H1 (cell line): ENCODE data around the gene SORBS1. TPM values are rescaled to one million over a fixed set of nuclear protein-coding genes. Genes with fewer than 3 reads are reported as not detected.

Experiments used
- CTCF ChIA-PET: fragments of 300-600 bp; sonication (Branson Sonifier 250); formaldehyde crosslinking; loops from one replicate; lab custom pipeline; 2021; ENCODE audit not compliant: partially characterized antibody; lab: Charles Lee
- POLR2A ChIA-PET: fragments of 300-600 bp; sonication (Branson Sonifier 250); formaldehyde crosslinking; loops from one replicate; lab custom pipeline; 2021; ENCODE audit warnings: inconsistent platforms; ENCODE audit not compliant: partially characterized antibody; lab: Charles Lee
- DNase-seq, 2 experiments: peaks; one replicate each; pipeline versions ENCODE4 v3.0.0 to v3.0.0-alpha.2; 2010 to 2022; ENCODE audit warnings: low spot score in 2 of 2, low read depth in 1 of 2, mixed read lengths in 1 of 2
- FAIRE-seq: peaks from 2 replicates; lab custom pipeline; 2011; peaks lifted over from hg19 to GRCh38; lab: Jason Lieb, UNC
- H2AFZ ChIP-seq: 2 replicates; pipeline ENCODE4 v1.8.1; 2012; ENCODE audit warnings: low read length, inconsistent platforms
- H2AK5ac ChIP-seq: 2 replicates; pipeline ENCODE4 v1.6.1; 2013; ENCODE audit warnings: low read depth, low read length
- H2BK120ac ChIP-seq: replicated peaks from 2 replicates; pipeline ENCODE3; 2013; ENCODE audit warnings: low read depth, low read length, inconsistent platforms
- H2BK12ac ChIP-seq: 2 replicates; pipeline ENCODE4 v1.6.1; 2013; ENCODE audit warnings: low read depth, low read length
- H2BK15ac ChIP-seq: 2 replicates; pipeline ENCODE4 v1.6.1; 2013; ENCODE audit warnings: low read length
- H2BK20ac ChIP-seq: 2 replicates; pipeline ENCODE4 v1.6.1; 2013; ENCODE audit warnings: low read length
- H2BK5ac ChIP-seq: 2 replicates; pipeline ENCODE4 v1.6.1; 2013; ENCODE audit warnings: low read depth, low read length
- H3K14ac ChIP-seq: 2 replicates; pipeline ENCODE4 v1.6.1; 2013; ENCODE audit warnings: inconsistent platforms; ENCODE audit not compliant: insufficient read length
- H3K18ac ChIP-seq: 2 replicates; pipeline ENCODE4 v1.6.1; 2013; ENCODE audit warnings: low read length; ENCODE audit errors: extremely low read depth
- H3K23ac ChIP-seq: 2 replicates; pipeline ENCODE4 v1.6.1; 2013; ENCODE audit warnings: inconsistent platforms; ENCODE audit not compliant: insufficient read length
- H3K23me2 ChIP-seq: 2 replicates; pipeline ENCODE4 v1.6.1; 2013; ENCODE audit warnings: low read depth, low read length
- H3K27ac ChIP-seq: 2 replicates; pipeline ENCODE4 v1.6.1; 2011; ENCODE audit warnings: low read depth, low read length, inconsistent platforms
- H3K27me3 ChIP-seq, 4 experiments: replicated peaks in 1 of 4; 1 replicate in 1 of 4; 2 replicates in 3 of 4; pipeline versions ENCODE4 v1.6.1 to v1.8.1; 2011 to 2013; ENCODE audit warnings: low read length in 3 of 4, mild to moderate bottlenecking in 3 of 4, inconsistent platforms in 2 of 4, mixed read lengths in 2 of 4, moderate library complexity in 1 of 4; ENCODE audit not compliant: control insufficient read depth in 3 of 4, insufficient read depth in 3 of 4; ENCODE audit errors: extremely low read depth in 1 of 4
- H3K36me3 ChIP-seq, 4 experiments: 2 replicates each; pipeline versions ENCODE4 v1.6.1 to v1.8.1; 2011 to 2013; ENCODE audit warnings: mild to moderate bottlenecking in 4 of 4, low read length in 3 of 4, moderate library complexity in 2 of 4, control low read depth in 1 of 4, inconsistent platforms in 1 of 4; ENCODE audit not compliant: insufficient read depth in 4 of 4, control insufficient read depth in 2 of 4
- H3K4ac ChIP-seq: replicated peaks from 2 replicates; pipeline ENCODE3; 2013; ENCODE audit warnings: low read length, low read depth, mixed read lengths, inconsistent platforms; ENCODE audit not compliant: insufficient read length
- H3K4me1 ChIP-seq, 4 experiments: replicated peaks in 1 of 4; 1 replicate in 1 of 4; 2 replicates in 3 of 4; pipeline versions ENCODE4 v1.6.1 to v1.8.1; 2011 to 2013; ENCODE audit warnings: low read length in 3 of 4, inconsistent platforms in 2 of 4, mixed read lengths in 1 of 4; ENCODE audit not compliant: insufficient read depth in 4 of 4, control insufficient read depth in 3 of 4
- H3K4me2 ChIP-seq, 2 experiments: 2 replicates each; pipeline versions ENCODE4 v1.6.1 to v1.8.1; 2011 to 2013; ENCODE audit warnings: low read depth in 2 of 2, low read length in 2 of 2, control low read depth in 1 of 2, inconsistent platforms in 1 of 2, mild to moderate bottlenecking in 1 of 2; ENCODE audit not compliant: insufficient read depth in 1 of 2
- H3K4me3 ChIP-seq, 4 experiments: fragments of 200-600, 300-600 bp in 1 of 4; sonication (generic), shearing (Covaris generic), sonication (Bioruptor Twin) in 1 of 4; 2 replicates each; pipeline versions ENCODE4 v1.5.1 to v1.8.1; 2011 to 2016; ENCODE audit warnings: low read length in 4 of 4, low read depth in 3 of 4, control low read depth in 2 of 4, inconsistent platforms in 2 of 4, mild to moderate bottlenecking in 2 of 4, mixed read lengths in 1 of 4, moderate library complexity in 1 of 4; ENCODE audit not compliant: insufficient read depth in 2 of 4; ENCODE audit errors: extremely low read depth in 1 of 4
- H3K56ac ChIP-seq: replicated peaks from 2 replicates; pipeline ENCODE3; 2013; ENCODE audit warnings: low read depth, mild to moderate bottlenecking, mixed read lengths, low read length, inconsistent platforms; ENCODE audit not compliant: insufficient read length
- H3K79me1 ChIP-seq: 2 replicates; pipeline ENCODE4 v1.6.1; 2013; ENCODE audit warnings: low read depth, low read length, control low read depth
- H3K79me2 ChIP-seq, 2 experiments: 2 replicates each; pipeline versions ENCODE4 v1.6.1 to v1.8.1; 2012 to 2013; ENCODE audit warnings: low read length in 2 of 2, mild to moderate bottlenecking in 2 of 2, inconsistent platforms in 1 of 2; ENCODE audit not compliant: insufficient read depth in 2 of 2, control insufficient read depth in 1 of 2
- H3K9ac ChIP-seq, 4 experiments: replicated peaks in 1 of 4; 1 replicate in 1 of 4; 2 replicates in 3 of 4; pipeline versions ENCODE4 v1.6.1 to v1.8.1; 2011 to 2013; ENCODE audit warnings: low read depth in 3 of 4, low read length in 3 of 4, control low read depth in 2 of 4, mild to moderate bottlenecking in 2 of 4, moderate library complexity in 2 of 4, inconsistent platforms in 1 of 4; ENCODE audit errors: extremely low read depth in 1 of 4
- H3K9me3 ChIP-seq, 2 experiments: 2 replicates each; pipeline versions ENCODE4 v1.6.1 to v1.8.1; 2012 to 2013; ENCODE audit warnings: mild to moderate bottlenecking in 2 of 2, moderate library complexity in 2 of 2, control low read depth in 1 of 2, inconsistent platforms in 1 of 2, low read depth in 1 of 2, low read length in 1 of 2, mixed read lengths in 1 of 2; ENCODE audit not compliant: insufficient read depth in 2 of 2
- H4K20me1 ChIP-seq, 2 experiments: replicated peaks in 1 of 2; 2 replicates each; pipeline versions ENCODE3 to v1.8.1; 2011 to 2013; ENCODE audit warnings: inconsistent platforms in 2 of 2, low read length in 2 of 2, mild to moderate bottlenecking in 1 of 2; ENCODE audit not compliant: insufficient read depth in 2 of 2, control insufficient read depth in 1 of 2
- H4K5ac ChIP-seq: 2 replicates; pipeline ENCODE4 v1.6.1; 2013; ENCODE audit warnings: low read length, low read depth, mixed read lengths, inconsistent platforms; ENCODE audit not compliant: insufficient read length
- H4K8ac ChIP-seq: 2 replicates; pipeline ENCODE4 v1.8.0; 2013; ENCODE audit warnings: mild to moderate bottlenecking, moderate library complexity, low read length, inconsistent platforms; ENCODE audit not compliant: insufficient read depth; ENCODE audit errors: extremely low read depth
- H4K91ac ChIP-seq: replicated peaks from 2 replicates; pipeline ENCODE3; 2013; ENCODE audit warnings: low read length, mixed read lengths, inconsistent platforms; ENCODE audit not compliant: insufficient read length
- ASH2L ChIP-seq: fragments of 200-600, 300-600 bp; sonication (generic); IDR thresholded peaks from one replicate; pipeline ENCODE4 v1.7.1; 2017; ENCODE audit warnings: low read length
- CBX5 ChIP-seq: fragments of 300-800, 300-1000 bp; sonication (generic); IDR thresholded peaks from 2 replicates; pipeline ENCODE4 v1.7.1; 2016; ENCODE audit warnings: antibody characterized with exemption, low read length, low read depth
- JUND ChIP-seq: IDR thresholded peaks from 2 replicates; pipeline ENCODE4 v1.6.1; 2011; ENCODE audit warnings: mild to moderate bottlenecking, improper control_type of control experiment, low read length
- NANOG ChIP-seq: IDR thresholded peaks from 2 replicates; pipeline ENCODE4 v1.6.1; 2011; ENCODE audit warnings: low read length, low read depth, mild to moderate bottlenecking, inconsistent platforms; ENCODE audit not compliant: insufficient read depth, poor library complexity, severe bottlenecking
- RBBP5 ChIP-seq: IDR thresholded peaks from 2 replicates; pipeline ENCODE4 v1.7.1; 2012; ENCODE audit warnings: low read depth, mild to moderate bottlenecking, inconsistent platforms, low read length, moderate library complexity, borderline replicate concordance
- RFX5 ChIP-seq: IDR thresholded peaks from 2 replicates; pipeline ENCODE4 v1.6.1; 2011; ENCODE audit warnings: low read depth, low read length, improper control_type of control experiment, borderline replicate concordance
- SAP30 ChIP-seq: fragments of 300-600 bp; sonication (generic); IDR thresholded peaks from 2 replicates; pipeline ENCODE4 v1.7.1; 2012; ENCODE audit warnings: low read length, moderate library complexity, mild to moderate bottlenecking, inconsistent platforms; ENCODE audit not compliant: insufficient read depth, insufficient replicate concordance
- SIN3A ChIP-seq, 2 experiments: IDR thresholded peaks in 1 of 2; conservative IDR thresholded peaks in 1 of 2; 2 replicates each; pipeline ENCODE4 v1.6.1; 2011 to 2012; ENCODE audit warnings: low read length in 2 of 2, improper control_type of control experiment in 1 of 2, low read depth in 1 of 2, mild to moderate bottlenecking in 1 of 2
- SP2 ChIP-seq: IDR thresholded peaks from 2 replicates; pipeline ENCODE4 v1.6.1; 2012; ENCODE audit warnings: mild to moderate bottlenecking, low read length, inconsistent platforms
- TAF7 ChIP-seq: optimal IDR thresholded peaks from 2 replicates; pipeline ENCODE3; 2011; ENCODE audit warnings: low read depth, mild to moderate bottlenecking, inconsistent platforms, low read length, moderate library complexity, borderline replicate concordance
- TEAD4 ChIP-seq: IDR thresholded peaks from 2 replicates; pipeline ENCODE4 v1.6.1; 2012; ENCODE audit warnings: low read depth, low read length, inconsistent platforms, mixed read lengths
- WGBS, 2 experiments: shearing (Covaris generic) in 1 of 2; methylation state at CpG; one replicate each; pipeline versions ENCODE4 v1.1.6 to v1.1.7; 2013 to 2015; ENCODE audit warnings: low lambda C conversion rate in 2 of 2, mixed read lengths in 2 of 2, inconsistent platforms in 1 of 2, low coverage in 1 of 2, missing lambda C conversion rate in 1 of 2; ENCODE audit not compliant: insufficient replicate concordance in 2 of 2, insufficient coverage in 1 of 2, insufficient read length in 1 of 2; ENCODE audit errors: extremely low coverage in 1 of 2, missing lambda C conversion rate in 1 of 2; 5-methylcytosine and 5-hydroxymethylcytosine counted together
- polyA plus RNA-seq, 7 experiments: library from polyadenylated mRNA; depleted of rRNA in 3 of 7; stranded (reverse) in 5 of 7; unstranded in 2 of 7; fragments of >200 nt in 5 of 7; fragments of 200-250 nt in 2 of 7; gene quantifications; 1 replicate in 5 of 7; 2 replicates in 1 of 7; 4 replicates in 1 of 7; pipeline versions ENCODE4 v1.2.1 to v1.2.3, GENCODE V29; 2011 to 2013; ENCODE audit warnings: missing spikeins in 2 of 7, mixed read lengths in 2 of 7
- total RNA-seq: library from RNA; stranded (reverse); fragmentation: NEBNext Ultra II Directional; extraction: Animal tissue kit (Norgen Biotek cat#: 25700); gene quantifications from 2 replicates; pipeline ENCODE4 v1.2.1, GENCODE V29; 2021
- TF ChIP-seq, protein P1 (sequence below): IDR thresholded peaks from 2 replicates; pipeline ENCODE4 v1.6.1; 2012; ENCODE audit warnings: inconsistent platforms

SORBS1 gene
- total and polyA plus RNA-seq, 2 of the 8 experiments (the other 6 are each of a cell fraction or from before 2014, with no cell fraction given): 16.0 to 35.0 TPM

DNA sequence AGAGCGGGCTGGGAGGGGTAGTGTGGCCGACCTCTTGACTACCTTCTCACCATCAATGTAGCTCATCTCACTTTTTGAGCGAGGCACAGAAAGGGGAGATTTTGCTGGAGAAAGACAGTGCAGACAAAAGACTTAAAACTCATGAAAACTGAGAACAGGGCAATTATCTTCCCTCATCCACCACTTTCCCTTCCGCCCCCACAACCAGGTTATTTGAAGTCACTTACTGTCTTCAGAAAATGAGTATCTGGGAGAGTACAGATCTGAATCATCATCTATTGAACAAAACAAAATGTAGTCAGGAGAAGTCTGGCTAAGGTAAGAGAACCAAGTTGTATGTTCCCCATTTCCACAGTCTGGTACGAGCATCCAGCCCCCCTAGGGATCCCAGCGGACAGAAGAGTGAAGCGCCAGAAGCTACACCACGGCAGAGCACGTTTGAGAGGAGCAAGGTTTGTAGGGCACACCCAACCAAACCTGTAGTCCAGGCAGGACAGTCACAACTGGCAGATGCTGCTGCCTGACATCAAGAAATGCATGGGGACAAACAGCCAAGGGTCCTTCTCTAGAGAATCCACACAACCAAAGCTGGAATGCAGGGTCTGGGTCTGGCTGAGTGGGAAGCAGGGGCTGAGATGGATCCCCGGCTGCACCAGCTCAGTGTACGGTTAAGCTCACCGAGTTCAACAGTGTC lies 177.0 kb downstream of the SORBS1 start:
- H3K4ac ChIP-seq: no peak overlapping the region
- H3K36me3 ChIP-seq: peaks cover 2 to 27% (median 13%) of the 10 kb centered on the region in 4 experiments; a peak in 7 of 8 replicates
- WGBS, 2 experiments: 90% methylated on average over 12 of the region's 12 CpGs; no CpG with 5 or more reads in 1 of the 2 experiments
- no peaks in the 10 kb centered on the region for H3K79me2 ChIP-seq
- H3K9me3 ChIP-seq: no peaks in the 10 kb centered on the region
- H2BK5ac ChIP-seq: no peak overlapping the region
- no peak overlapping the region for H3K9ac ChIP-seq
- no peak overlapping the region for H3K27ac ChIP-seq
- no peaks in the 10 kb centered on the region for H3K4me1 ChIP-seq
- H2BK12ac ChIP-seq: no peak overlapping the region
- H4K8ac ChIP-seq: no peak overlapping the region
- H3K56ac ChIP-seq: no peak overlapping the region
- no peaks in the 10 kb centered on the region for H3K27me3 ChIP-seq
- H4K91ac ChIP-seq: no peak overlapping the region
- no peak overlapping the region for H2BK15ac ChIP-seq
- H2BK120ac ChIP-seq: no peak overlapping the region
- H3K4me3 ChIP-seq: no peak overlapping the region
- no peaks in the 10 kb centered on the region for H3K79me1 ChIP-seq
- TF ChIP-seq ASH2L (no peak), SIN3A (conservative IDR thresholded peaks at IDR 0.05 in 1 of 2, IDR thresholded peaks at IDR 0.05 in 1 of 2; ENCODE audit: low read depth in 1 of 2, low read length in 2 of 2) (no peak), TEAD4 (no peak), NANOG (no peak), RFX5 (no peak), TAF7 (no peak), CBX5 (no peak), RBBP5 (no peak), SP2 (no peak), SAP30 (no peak), JUND (no peak)
- TF ChIP-seq, protein P1, sequence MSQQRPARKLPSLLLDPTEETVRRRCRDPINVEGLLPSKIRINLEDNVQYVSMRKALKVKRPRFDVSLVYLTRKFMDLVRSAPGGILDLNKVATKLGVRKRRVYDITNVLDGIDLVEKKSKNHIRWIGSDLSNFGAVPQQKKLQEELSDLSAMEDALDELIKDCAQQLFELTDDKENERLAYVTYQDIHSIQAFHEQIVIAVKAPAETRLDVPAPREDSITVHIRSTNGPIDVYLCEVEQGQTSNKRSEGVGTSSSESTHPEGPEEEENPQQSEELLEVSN: no peak
- no peak overlapping the region for H2BK20ac ChIP-seq
- no peaks in the 10 kb centered on the region for H3K23me2 ChIP-seq
- H4K5ac ChIP-seq: no peak overlapping the region
- no peak overlapping the region for H3K4me2 ChIP-seq
- H3K18ac ChIP-seq: no peak overlapping the region
- no peak overlapping the region for H2AFZ ChIP-seq
- no peak for FAIRE-seq
- H2AK5ac ChIP-seq: no peak overlapping the region
- DNase-seq: no peak
- ChIA-PET CTCF (interaction anchor here (1.0 to 16.3 kb wide), 6 partner anchors 9 to 216 kb away, joined by 3 to 162 read pairs (median 5); no protein-coding TSS in a partner anchor), POLR2A (no interaction called here)
- H4K20me1 ChIP-seq: no peaks in the 10 kb centered on the region
- no peak overlapping the region for H3K23ac ChIP-seq
- no peak overlapping the region for H3K14ac ChIP-seq
